Measurements from ENCODE around the gene CCDC85C. TPM values are rescaled to one million over a fixed set of nuclear protein-coding genes. Genes with fewer than 3 reads are reported as not detected.

CCDC85C gene
- polyA plus RNA-seq, 1 of the 3 experiments (the other 2 are of a cell fraction): 9.6 TPM

DNA sequence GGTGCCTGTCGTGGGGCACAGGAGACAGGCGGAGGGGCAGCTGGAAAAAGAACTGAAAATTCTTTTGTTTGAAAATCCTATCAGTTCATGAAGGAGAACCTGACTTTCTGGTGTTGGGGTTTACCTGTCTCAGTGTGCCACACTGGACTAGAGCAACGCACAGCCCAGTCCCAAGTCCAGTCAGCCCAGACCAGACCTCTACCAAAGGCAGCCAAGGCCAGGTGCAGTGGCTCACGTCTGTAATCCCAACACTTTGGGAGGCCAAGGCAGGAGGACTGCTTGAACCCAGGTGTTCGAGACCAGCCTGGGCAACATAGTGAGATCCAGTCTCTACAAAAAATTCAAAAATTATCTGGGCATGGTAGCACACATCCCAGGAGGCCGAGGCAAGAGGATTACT, 4.6 kb downstream of the CCDC85C start (continued):
- TF ChIP-seq, protein P1, sequence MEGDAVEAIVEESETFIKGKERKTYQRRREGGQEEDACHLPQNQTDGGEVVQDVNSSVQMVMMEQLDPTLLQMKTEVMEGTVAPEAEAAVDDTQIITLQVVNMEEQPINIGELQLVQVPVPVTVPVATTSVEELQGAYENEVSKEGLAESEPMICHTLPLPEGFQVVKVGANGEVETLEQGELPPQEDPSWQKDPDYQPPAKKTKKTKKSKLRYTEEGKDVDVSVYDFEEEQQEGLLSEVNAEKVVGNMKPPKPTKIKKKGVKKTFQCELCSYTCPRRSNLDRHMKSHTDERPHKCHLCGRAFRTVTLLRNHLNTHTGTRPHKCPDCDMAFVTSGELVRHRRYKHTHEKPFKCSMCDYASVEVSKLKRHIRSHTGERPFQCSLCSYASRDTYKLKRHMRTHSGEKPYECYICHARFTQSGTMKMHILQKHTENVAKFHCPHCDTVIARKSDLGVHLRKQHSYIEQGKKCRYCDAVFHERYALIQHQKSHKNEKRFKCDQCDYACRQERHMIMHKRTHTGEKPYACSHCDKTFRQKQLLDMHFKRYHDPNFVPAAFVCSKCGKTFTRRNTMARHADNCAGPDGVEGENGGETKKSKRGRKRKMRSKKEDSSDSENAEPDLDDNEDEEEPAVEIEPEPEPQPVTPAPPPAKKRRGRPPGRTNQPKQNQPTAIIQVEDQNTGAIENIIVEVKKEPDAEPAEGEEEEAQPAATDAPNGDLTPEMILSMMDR (IDR thresholded peaks at IDR 0.05): no peak

DNA sequence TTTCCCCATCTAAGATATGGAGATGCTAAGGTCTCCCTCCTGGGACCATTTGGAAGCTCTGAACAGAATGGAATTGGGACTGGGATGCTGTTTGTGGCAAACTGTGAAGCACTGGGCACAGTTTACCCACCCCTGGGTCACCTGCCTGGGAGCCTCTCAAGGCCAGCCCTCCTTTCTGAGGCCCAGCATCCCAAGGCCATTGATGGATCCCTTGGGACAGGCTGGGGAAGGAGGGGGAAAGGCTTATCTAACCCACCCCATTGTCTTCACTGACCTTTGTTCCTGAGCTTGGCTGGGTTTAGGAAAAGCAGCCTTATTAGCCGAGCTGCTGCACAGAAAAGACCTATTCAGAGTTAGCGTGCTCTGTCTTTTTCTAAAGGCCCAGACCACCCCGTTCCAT, 5.2 kb downstream of the CCDC85C start:
- WGBS (ENCODE audit: low lambda C conversion rate): 98% methylated on average over 3 of the region's 3 CpGs
- POLR2A ChIA-PET: no interaction called here
- TF ChIP-seq FOXJ3 (CRISPR knock-in tag; IDR thresholded peaks at IDR 0.05) (no peak), TAF1 (IDR thresholded peaks at IDR 0.05; ENCODE audit: borderline replicate concordance, low read depth, low read length) (no peak), RXRA (IDR thresholded peaks at IDR 0.05; ENCODE audit: borderline replicate concordance, low read depth) (no peak), RAD21 (IDR thresholded peaks at IDR 0.05; ENCODE audit: low read length) (no peak), TEAD4 (IDR thresholded peaks at IDR 0.05; ENCODE audit: borderline replicate concordance, insufficient read depth) (no peak), SIN3A (IDR thresholded peaks at IDR 0.05; ENCODE audit: borderline replicate concordance, low read depth, low read length) (no peak), SMC3 (IDR thresholded peaks at IDR 0.05; ENCODE audit: low read depth, low read length) (no peak), MEF2A (IDR thresholded peaks at IDR 0.05; ENCODE audit: borderline replicate concordance, low read depth) (no peak), TCF12 (IDR thresholded peaks at IDR 0.05) (no peak), RFX5 (IDR thresholded peaks at IDR 0.05; ENCODE audit: low read length) (no peak), MXI1 (IDR thresholded peaks at IDR 0.05; ENCODE audit: low read depth, low read length) (no peak), FOSL2 (IDR thresholded peaks at IDR 0.05; ENCODE audit: borderline replicate concordance, low read depth) (no peak), NRF1 (IDR thresholded peaks at IDR 0.05; ENCODE audit: low read depth, low read length) (no peak), GABPA (IDR thresholded peaks at IDR 0.05; ENCODE audit: low read depth) (no peak), POLR2AphosphoS5 (IDR thresholded peaks at IDR 0.05; ENCODE audit: low read depth, low read length) (no peak)
- TF ChIP-seq, protein P2, sequence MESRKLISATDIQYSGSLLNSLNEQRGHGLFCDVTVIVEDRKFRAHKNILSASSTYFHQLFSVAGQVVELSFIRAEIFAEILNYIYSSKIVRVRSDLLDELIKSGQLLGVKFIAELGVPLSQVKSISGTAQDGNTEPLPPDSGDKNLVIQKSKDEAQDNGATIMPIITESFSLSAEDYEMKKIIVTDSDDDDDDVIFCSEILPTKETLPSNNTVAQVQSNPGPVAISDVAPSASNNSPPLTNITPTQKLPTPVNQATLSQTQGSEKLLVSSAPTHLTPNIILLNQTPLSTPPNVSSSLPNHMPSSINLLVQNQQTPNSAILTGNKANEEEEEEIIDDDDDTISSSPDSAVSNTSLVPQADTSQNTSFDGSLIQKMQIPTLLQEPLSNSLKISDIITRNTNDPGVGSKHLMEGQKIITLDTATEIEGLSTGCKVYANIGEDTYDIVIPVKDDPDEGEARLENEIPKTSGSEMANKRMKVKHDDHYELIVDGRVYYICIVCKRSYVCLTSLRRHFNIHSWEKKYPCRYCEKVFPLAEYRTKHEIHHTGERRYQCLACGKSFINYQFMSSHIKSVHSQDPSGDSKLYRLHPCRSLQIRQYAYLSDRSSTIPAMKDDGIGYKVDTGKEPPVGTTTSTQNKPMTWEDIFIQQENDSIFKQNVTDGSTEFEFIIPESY (IDR thresholded peaks at IDR 0.05; ENCODE audit: borderline replicate concordance, low read depth): no peak
- TF ChIP-seq, protein P3, sequence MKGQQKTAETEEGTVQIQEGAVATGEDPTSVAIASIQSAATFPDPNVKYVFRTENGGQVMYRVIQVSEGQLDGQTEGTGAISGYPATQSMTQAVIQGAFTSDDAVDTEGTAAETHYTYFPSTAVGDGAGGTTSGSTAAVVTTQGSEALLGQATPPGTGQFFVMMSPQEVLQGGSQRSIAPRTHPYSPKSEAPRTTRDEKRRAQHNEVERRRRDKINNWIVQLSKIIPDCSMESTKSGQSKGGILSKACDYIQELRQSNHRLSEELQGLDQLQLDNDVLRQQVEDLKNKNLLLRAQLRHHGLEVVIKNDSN (IDR thresholded peaks at IDR 0.05; ENCODE audit: borderline replicate concordance, low read depth): no peak
- TF ChIP-seq, protein P4, sequence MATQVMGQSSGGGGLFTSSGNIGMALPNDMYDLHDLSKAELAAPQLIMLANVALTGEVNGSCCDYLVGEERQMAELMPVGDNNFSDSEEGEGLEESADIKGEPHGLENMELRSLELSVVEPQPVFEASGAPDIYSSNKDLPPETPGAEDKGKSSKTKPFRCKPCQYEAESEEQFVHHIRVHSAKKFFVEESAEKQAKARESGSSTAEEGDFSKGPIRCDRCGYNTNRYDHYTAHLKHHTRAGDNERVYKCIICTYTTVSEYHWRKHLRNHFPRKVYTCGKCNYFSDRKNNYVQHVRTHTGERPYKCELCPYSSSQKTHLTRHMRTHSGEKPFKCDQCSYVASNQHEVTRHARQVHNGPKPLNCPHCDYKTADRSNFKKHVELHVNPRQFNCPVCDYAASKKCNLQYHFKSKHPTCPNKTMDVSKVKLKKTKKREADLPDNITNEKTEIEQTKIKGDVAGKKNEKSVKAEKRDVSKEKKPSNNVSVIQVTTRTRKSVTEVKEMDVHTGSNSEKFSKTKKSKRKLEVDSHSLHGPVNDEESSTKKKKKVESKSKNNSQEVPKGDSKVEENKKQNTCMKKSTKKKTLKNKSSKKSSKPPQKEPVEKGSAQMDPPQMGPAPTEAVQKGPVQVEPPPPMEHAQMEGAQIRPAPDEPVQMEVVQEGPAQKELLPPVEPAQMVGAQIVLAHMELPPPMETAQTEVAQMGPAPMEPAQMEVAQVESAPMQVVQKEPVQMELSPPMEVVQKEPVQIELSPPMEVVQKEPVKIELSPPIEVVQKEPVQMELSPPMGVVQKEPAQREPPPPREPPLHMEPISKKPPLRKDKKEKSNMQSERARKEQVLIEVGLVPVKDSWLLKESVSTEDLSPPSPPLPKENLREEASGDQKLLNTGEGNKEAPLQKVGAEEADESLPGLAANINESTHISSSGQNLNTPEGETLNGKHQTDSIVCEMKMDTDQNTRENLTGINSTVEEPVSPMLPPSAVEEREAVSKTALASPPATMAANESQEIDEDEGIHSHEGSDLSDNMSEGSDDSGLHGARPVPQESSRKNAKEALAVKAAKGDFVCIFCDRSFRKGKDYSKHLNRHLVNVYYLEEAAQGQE (IDR thresholded peaks at IDR 0.05; ENCODE audit: low read depth, low read length): no peak
- TF ChIP-seq, protein P5, sequence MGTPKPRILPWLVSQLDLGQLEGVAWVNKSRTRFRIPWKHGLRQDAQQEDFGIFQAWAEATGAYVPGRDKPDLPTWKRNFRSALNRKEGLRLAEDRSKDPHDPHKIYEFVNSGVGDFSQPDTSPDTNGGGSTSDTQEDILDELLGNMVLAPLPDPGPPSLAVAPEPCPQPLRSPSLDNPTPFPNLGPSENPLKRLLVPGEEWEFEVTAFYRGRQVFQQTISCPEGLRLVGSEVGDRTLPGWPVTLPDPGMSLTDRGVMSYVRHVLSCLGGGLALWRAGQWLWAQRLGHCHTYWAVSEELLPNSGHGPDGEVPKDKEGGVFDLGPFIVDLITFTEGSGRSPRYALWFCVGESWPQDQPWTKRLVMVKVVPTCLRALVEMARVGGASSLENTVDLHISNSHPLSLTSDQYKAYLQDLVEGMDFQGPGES (IDR thresholded peaks at IDR 0.05; ENCODE audit: low read depth, low read length): no peak
- Histone ChIP-seq H3K27me3 (ENCODE audit: insufficient read depth) (no peaks in the 10 kb centered on the region), H3K4me2 (no peak overlapping the region; the same call in 1 of the 2 replicates), H3K4me3 (ENCODE audit: low read depth in 2 of 2, low read length in 1 of 2) (no peak overlapping the region; a peak in 1 of 4 replicates), H3K36me3 (replicated peaks in 1 of 2; ENCODE audit: control insufficient read depth in 1 of 2, insufficient read depth in 2 of 2, low read length in 1 of 2) (no peaks in the 10 kb centered on the region), H3K9me3 (no peaks in the 10 kb centered on the region), H4K20me1 (ENCODE audit: insufficient read depth) (peaks cover 68% of the 10 kb centered on the region), H3K9ac (no peak overlapping the region), H3K9me2 (no peaks in the 10 kb centered on the region), H3K4me1 (ENCODE audit: control insufficient read depth in 1 of 2, insufficient read depth in 2 of 2, low read depth in 1 of 2, low read length in 1 of 2) (peaks cover 22 to 88% of the 10 kb centered on the region in 2 experiments; a peak in 3 of 4 replicates), H3F3A (replicated peaks; ENCODE audit: insufficient read depth) (no peaks in the 10 kb centered on the region), H3K27ac (ENCODE audit: low read depth in 2 of 2, low read length in 1 of 2) (peak overlapping the region in 1 of 2 experiments; percentile 39; a peak in 1 of 4 replicates), H2AFZ (ENCODE audit: low read depth) (no peak overlapping the region), H3K79me2 (ENCODE audit: insufficient read depth) (peaks cover 96% of the 10 kb centered on the region)
- no peak for DNase-seq
- CTCF ChIA-PET: interaction anchor here (1.3 to 2.2 kb wide), 2 partner anchors 23 to 36 kb away, joined by 3 to 6 read pairs; no protein-coding TSS in a partner anchor
